Measurements from ENCODE around the gene SETD4.

The SETD4 gene

DNA sequence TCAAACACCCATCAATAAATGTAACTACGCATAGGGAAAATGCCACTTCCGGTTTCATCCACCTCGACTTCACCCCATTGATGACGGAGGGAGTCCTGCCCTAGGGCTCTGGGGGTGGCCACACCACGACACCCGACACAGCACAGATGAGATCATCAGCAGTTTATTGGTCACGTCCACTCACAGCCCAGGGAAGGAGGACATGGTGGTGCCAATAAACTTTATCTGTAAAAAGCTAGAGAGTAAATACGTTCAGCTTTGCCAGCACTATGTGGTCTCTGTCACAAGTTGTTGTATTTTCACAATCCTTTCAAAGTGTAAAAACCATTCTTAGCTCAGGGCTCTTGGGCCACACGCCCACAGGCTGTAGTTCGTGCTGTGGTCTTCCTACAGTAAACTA lies 16.3 kb downstream of the SETD4 start:
- no peak for DNase-seq (ENCODE audit: low read depth)

GRCh38 chr21:36041910-36042309 lies 18.4 kb downstream of the SETD4 start:
- DNase-seq (ENCODE audit: low read depth): no peak

DNA sequence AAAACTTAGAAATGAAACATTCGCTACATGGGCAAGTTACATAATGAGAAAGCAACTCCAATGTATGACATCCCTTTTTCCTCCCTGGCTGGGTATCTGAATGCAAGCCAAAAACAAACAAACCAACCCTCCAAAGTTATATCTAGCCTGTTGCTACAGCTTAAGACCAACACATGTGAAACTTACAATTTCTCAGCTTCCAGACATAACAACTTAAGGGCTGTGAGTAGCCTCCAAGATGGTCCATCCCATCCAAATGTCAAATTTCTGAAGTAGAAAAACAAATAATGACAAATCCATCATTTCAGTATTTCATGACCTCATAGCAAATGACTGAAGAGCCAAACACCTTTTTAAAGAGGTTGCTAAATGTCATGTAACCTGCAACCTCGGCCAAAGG lies 19.9 kb downstream of the SETD4 start:
- no peak for DNase-seq (ENCODE audit: low read depth)

DNA sequence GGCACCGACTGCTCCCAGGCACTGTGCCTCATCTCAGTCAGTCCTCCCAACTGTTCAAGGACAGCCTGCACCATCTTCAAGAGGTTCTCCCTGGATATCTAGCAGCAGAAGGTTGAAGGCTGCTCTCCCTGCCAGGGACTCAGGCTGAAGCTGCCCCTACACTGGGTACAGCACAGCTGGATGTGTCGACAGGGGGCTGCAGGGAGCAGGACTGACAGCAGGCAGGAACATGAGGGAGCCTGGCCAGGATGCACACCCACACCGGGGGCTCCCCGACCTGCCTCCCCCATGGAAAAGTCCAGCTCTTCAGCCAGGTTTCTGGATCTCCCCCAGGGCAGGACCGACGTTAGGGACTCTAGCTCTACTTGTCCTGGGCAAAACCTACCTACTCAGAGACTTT lies 20.5 kb downstream of the SETD4 start:
- DNase-seq (ENCODE audit: low read depth): no peak

GRCh38 chr21:36038701-36039497 lies 21.4 kb downstream of the SETD4 start:
- no peak for DNase-seq (ENCODE audit: low read depth)

DNA sequence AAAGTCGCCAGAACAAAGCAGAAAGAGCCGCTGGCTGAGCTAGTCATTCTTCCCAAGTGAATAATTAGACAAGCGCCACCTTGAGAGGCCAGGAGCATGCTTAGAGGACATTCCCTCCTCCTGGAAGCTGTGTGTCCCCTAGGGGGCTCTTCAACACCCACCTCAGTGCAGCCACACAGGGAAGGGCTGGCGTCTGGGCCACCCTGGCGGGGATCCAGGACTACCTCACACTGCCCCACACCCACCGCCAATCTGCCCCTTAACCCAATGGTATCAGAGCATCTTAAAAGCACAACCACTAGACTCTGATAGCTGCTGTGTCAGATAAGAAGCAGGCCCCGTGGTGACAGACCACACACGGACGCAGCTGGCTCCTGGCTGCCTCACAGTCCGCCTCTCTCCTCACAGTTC lies 24.9 kb downstream of the SETD4 start:
- DNase-seq (ENCODE audit: low read depth): no peak

DNA sequence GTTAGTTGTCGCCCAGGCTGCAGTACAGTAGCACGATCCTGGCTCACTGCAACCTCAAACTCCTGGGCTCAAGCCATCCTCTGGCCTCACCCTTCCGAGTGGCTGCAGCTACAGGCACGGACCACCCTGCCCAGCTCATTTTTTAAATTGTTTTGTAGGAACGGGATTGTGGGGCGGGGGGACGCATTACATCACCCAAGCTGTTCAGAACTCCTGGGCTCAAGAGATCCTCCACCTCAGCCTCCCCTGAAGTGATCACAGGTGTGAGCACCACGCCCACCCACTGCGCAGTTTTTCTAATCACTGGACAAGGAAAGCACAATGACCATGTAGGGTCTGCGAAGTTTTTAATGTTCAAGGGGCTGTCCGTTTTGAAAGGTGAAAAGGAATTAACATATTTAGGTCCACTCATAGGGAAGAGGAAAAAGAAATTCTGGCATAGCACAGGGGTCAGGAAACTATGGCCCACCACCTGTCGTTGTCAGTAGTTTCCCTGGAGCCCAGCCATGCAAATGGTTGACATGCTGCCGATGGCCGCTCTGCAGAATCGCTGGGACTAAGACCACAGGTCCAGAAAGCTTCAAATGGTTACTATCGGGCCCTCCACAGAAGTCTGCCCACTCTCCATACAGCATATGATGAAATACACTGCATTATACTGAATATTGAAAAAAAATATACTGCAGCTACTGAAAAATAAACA lies 26.0 kb downstream of the SETD4 start:
- DNase-seq (ENCODE audit: low read depth): no peak

- no peak for DNase-seq (ENCODE audit: low read depth)
Measured at GRCh38 chr21:36032647-36033406, 27.5 kb downstream of the SETD4 start.

DNA sequence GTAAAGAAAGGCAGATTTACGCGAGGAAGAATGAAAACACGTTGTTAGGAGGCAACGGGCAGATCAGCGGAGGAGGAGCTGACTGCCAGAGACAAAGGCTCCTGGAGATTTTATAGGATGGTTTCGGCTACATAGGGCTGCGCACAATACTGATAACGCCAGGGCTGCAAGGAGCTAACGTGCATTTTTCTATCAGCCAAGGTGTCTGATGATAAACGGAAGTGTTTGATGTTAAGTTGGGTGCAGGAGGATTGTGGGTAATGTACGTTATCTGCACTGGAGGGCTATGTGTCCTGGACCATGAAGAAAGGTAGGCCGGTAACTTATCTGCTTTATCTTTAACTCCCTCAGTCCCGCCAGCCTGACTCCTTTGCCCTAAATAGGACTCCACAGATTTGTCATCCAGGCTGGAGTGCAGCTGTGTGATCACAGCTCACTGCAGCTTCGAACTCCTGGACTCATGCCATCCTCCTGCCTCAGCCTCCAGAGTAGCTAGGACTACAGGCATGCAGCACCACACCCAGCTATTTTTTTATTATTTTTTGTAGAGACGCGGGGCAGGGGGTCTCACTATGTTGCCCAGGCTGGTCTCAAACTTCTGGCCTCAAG lies 29.6 kb downstream of the SETD4 start:
- DNase-seq (ENCODE audit: low read depth): no peak

DNA sequence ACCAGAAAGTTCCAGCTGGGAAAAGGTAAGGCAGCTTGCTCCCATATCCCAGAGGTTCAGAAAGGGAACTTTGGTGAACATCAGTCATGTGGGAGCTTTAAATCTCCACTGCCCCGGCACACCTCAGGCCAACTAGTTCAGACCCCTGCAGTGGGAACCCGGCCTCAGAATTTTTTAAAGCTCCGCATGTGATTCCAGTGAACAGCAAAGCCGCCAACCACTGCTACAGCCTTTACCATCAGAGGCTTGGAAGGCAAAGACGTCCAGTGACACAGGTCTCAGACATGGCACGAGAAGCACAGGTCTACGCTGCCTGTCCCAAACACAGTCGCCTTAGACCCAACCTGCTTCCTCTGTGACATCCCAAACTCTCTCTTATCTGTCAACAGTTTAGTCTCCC lies 31.0 kb downstream of the SETD4 start:
- no peak for DNase-seq (ENCODE audit: low read depth)

- peak; percentile 54 for DNase-seq (ENCODE audit: low read depth)
Measured at GRCh38 chr21:36028127-36029069, 31.9 kb downstream of the SETD4 start.

GRCh38 chr21:36027347-36027746 lies 33.0 kb downstream of the SETD4 start:
- DNase-seq (ENCODE audit: low read depth): peak; percentile 23

DNA sequence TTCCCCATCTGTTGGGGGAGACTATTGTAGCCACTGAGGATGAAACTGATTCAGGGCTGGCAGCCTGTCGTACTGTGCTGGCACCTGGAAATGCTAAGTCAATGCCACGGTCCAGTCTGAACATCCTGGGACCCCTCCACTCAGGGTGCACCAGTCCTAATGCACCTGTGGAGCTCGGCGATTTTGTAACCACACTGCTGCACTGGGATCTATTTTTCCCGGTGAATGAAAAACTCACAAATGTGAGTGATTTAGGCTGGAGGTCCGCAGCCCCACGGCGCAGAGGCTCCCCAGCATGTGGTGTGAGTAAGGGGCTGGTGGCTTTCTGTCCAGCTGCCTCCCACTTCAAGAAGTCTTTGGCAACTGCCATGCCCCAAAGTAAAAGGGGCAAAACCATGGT lies 35.5 kb downstream of the SETD4 start:
- no peak for DNase-seq (ENCODE audit: low read depth)

DNA sequence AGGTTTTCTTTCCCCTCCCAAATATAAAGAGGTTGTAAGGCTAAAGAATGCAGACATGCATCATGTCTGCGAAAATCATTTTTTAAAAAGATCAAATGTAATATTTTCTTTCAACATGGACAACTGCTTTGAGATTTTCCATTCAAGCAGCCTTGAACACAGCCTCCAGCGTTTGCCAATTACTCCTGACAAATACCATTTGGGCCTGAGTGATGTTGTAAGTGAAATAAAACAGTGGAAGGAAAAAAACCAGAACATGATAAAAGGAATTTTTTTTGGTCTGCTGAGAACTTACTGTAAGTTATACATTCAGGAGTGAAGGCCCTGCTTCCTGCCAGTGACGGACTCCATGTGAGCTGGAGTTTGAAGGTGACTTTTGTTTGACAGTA lies 37.2 kb downstream of the SETD4 start:
- DNase-seq (ENCODE audit: low read depth): no peak

- DNase-seq (ENCODE audit: low read depth): no peak
Measured at GRCh38 chr21:36022427-36023091, 37.8 kb downstream of the SETD4 start.

GRCh38 chr21:36021251-36021837 lies 39.0 kb downstream of the SETD4 start:
- no peak for DNase-seq (ENCODE audit: low read depth)

GRCh38 chr21:36015045-36015444 lies 45.3 kb downstream of the SETD4 start:
- peak; percentile 25 for DNase-seq (ENCODE audit: low read depth)

DNA sequence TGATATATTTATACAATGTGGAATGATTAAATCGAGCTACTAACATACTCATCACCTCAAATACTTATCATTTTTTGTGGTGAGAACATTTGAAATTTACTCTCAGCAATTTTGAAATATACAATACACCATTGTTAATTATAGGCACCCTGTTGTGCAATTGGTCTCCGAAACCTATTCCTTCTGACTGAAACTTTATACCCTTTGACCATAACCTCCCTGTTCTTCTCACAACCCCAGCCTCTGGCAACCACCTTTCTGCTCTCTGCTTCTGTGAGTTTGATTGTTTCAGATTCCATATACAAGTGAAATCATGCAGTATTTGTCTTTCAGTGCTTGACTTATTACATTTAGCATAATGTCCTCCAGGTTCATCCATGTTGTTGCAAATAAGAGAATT lies 49.5 kb downstream of the SETD4 start:
- no peak for DNase-seq (ENCODE audit: low read depth)

- no peak for DNase-seq (ENCODE audit: low read depth)
Measured at GRCh38 chr21:36008505-36008904, 51.8 kb downstream of the SETD4 start.

DNA sequence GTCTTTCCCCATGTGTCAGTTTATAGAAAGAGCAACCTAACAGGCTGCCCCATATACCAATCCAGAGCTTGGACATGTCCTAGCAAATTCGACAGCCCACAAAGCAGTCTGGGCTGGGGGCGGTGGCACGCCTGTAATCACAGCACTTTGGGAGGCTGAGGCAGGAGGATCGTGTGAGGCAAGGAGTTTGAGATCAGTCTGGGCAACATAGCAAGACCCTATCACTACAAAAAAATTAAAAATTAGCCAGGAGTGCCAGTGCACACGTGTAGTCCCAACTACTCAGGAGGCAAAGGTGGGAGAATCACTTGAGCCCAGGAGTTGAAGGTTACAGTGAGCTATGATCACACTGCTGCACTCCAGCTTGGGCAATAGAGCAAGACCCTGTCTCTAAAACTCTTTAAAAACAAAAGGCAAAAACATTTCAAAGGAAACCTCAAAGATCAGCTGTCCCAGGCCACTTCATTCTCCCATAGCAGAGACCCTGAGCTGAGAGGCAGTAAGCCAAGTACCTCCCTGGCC lies 54.4 kb downstream of the SETD4 start:
- no peak for DNase-seq (ENCODE audit: low read depth)
